ENCODE measurements around the gene TM9SF2. TPM values are rescaled to one million over a fixed set of nuclear protein-coding genes. Genes with fewer than 3 reads are reported as not detected.

TM9SF2 gene
- total RNA-seq, 1 donor from 2014 or later = 91.4 TPM

DNA sequence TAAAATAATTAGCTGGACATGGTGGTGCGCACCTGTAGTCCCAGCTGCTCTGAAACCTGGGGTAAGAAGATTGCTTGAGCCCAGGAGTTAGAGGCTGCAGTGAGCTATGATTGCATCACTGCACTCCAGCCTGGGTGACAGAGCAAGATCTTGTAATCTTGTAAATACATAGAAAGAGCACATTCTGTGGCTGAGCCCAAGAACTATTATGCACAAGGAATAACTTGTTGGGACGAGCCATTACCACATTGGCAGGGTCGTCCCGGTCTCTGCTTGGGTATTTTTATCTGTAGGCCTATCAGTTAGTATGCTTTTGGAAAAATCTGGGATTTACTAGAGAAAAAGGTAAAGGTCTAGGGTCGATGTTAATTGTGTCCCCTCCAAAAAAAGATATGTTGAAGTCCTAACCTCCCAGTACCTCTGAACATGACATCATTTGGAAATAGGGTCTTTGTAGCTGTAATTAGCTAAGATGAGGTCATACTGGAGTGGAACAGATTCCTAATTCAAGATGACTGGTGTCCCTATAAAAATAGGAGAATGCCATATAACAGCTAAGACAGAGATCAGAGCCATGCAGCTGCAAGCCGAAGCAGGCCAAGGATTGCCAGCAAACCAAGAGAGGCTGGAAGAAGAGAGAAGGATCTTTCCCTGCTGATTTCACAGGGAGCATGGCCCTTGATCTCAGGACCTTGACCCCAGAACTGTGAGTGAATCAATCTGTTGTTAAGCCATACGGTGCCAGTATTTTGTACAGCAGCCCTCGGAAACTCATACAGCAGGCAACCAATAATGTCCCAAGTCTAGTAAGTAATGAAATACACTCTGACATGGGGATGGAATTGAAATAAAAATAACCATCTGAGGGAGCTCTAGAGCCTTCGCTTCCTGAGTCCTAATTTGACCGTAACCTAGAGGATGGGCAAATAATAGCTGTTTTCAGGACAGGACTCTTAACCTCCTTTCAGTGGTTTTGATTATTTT lies 77.0 kb downstream of the TM9SF2 start:
- DNase-seq (ENCODE audit: low spot score) = no peak

DNA sequence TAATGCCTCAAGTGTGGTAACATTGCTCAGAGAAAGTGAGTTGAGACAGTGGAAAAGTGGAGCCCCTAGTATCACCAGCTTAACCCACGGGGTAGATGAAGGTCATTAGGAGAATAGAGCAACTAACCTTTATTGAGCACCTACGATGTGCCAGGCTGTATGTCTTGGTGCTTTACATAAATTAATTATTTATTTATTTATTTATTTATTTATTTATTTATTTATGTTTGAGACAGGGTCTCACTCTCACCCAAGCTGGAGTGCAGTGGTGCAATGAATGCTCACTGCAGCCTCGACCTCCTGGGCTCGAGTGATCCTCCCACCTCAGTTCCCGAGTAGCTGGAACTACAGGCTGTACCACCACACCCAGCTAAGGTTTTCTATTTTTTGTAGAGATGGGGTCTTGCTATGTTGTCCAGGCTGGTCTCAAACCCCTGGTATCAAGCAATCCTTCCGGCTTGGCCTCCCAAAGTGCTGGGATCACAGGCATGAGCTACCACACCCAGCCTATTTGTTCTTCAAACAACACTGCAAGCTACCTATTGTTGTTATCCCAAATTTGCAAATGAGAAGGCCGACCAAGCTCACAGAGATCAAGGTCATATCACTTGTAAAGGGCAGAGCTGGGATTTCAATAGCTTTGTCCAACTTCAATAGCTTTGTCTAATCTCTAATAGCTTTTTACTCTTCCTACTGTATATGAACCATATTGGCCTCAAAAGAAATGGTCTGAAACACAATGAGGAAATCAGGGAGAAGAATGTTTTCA lies 79.4 kb downstream of the TM9SF2 start:
- DNase-seq (ENCODE audit: low spot score) = no peak

DNA sequence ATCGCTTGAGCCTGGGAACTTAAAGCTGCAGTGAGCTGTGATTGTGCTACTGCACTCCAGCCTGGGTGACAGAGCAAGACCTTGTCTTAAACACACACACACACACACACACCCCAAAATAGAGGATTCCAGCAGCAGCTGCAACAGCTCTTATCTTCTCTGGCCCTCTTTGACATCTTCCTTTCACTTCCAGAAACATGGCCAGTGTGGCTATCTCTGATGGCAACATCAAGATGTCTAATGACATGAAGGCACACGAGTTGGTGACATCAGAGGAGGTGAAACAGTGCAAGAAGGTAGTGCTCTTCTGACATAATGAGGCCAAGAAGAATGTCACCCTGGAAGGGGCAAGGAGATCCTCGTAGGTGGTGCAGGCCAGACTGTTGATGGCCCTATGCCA lies 81.2 kb downstream of the TM9SF2 start:
- DNase-seq (ENCODE audit: low spot score) = no peak

DNA sequence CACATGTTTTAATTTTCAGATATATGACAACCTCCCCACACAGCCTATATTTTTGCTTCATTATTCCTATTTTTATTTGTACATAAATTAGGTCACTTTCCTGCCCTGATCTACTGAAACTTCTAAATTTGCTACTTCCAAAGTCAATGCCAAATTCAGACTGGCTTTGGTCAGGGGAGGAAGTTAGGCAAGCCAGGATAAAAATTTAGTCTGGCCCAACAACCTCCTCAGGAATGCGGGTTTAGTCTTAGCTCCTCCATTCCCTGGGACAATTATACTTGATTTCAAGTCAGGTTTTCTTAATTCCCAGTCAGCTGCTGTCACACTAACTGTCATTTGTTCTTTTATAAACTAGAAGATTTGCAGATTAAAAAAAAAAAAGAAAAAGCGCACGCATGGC lies 84.3 kb downstream of the TM9SF2 start:
- no peak for DNase-seq (ENCODE audit: low spot score)

DNA sequence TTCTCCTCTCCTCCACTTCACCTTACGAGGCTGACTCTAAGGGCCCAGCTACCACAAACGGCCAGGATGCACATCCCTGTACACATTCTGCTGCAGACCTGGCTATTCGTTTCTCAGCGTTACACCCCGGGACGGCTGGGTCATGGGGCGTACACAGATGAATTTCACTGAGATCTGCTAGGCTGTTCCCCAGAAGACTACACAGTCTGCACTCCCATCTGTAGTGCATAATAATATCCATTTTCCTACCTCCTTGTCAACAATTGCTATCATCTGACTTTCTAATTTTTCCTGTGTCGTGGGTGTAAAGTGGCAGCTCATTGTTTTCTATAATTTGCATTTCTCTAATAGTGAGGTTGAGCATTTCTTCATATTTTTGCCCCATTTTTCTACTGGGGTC lies 85.7 kb downstream of the TM9SF2 start:
- DNase-seq (ENCODE audit: low spot score) = no peak

DNA sequence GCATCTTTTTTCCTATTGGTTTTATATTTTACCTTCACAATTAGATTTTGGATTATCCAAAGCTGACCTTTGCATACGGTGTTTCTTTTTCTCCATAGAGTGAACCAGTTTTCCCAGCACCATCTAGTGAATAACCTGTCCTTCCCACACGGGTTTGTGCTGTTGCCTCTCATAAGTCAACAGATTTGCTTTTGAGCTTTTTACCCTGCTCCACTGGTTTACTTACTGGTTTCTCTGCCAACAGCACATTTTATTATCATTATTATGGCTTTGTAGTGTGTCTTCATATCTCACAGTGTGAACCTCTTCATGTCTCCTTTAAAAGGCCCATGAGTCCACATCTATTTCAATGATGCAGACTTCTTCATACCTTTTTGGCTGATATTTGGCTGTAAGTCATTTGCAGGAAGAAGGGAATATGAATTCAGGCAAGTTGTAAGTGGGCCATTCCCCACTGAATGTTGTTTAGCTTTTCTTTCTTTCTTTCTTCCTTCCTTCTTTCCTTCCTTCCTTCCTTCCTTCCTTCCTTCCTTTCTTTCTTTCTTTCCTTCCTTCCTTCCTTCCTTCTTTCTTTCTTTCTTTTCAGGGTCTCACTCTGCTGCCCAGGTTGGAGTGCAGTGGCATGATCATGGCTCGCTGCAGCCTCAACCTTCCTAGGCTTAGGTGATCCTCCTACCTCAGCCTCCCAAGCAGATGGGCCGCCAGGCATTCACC lies 86.8 kb downstream of the TM9SF2 start:
- DNase-seq (ENCODE audit: low spot score) = no peak

DNA sequence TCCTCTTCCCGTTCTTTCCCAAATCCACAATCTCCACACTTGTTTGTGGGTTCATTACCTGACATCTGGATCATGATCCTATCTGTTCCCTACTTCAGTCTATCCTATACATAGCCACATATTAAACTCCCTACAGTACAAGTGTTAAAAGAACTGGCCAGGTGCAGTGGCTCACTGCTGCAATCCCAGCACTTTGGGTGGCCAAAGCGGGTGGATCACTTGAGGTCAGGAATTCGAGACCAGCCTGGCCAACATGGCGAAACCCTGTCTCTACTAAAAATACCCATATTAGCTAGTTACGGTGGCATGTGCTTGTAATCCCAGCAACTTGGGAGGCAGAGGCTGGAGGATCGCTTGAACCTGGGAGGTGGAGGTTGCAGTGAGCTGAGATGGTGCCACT lies 88.3 kb downstream of the TM9SF2 start:
- no peak for DNase-seq (ENCODE audit: low spot score)

DNA sequence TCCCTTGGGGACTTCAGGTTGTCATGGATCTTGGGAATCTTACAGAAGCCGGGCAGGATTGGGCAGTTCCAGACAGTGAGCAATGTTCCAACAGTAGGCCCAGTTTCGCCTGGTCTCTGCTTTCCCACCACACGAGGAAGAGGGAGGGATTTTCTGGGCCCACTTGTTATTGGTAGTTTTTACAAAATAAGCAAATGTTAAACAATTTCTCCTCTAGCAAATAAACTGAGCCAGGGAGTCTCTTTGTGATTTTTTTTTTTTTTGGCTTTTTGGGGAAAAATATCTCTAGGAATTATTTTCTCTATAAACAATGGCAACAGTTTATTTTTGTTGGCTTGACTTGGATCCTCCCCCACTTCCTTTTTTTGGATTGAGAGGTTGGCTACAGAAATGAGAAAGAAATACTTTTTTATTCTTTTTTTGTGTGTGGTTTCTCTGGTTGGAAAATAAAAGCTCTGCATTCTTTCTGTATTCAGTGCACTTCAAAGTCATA lies 89.3 kb downstream of the TM9SF2 start:
- no peak for DNase-seq (ENCODE audit: low spot score)

DNA sequence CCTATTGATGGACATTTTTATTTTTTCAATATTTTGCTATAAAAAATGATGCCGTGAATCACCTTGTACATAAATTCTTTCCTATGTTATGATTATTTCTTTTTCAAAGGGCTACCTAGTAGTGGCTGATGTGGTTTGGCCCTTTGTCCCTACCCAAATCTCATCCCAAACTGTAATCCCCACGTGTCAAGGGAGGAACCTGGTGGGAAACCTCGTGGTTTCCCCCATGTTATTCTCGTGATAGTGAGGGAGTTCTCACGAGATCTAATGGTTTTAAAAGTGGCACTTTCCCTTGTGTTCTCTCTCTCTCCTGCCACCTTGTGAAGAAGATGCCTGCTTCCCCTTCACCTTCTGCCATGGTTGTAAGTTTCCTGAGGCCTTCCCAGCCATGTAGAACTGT lies 94.9 kb downstream of the TM9SF2 start:
- DNase-seq (ENCODE audit: low spot score) = no peak

DNA sequence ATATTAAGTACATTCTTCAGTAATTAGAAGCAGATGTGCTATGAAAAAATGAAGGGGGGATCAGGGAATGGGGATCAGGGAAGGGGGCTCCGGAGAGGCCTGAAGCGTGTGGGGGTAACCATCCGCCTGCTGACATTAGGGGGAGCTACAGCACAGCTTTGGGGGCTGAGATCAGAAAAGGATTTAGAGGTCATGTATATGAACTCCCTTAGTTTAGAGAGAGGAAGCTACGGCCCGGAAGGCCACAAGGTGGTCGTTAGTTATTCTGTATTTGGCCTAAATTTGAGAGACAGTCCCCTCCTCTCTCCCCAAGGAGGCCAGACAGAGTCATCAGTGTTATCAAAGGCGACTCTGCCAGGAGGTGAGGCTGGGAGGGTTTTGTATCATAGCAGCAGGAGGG lies 99.0 kb downstream of the TM9SF2 start:
- no peak for DNase-seq (ENCODE audit: low spot score)

DNA sequence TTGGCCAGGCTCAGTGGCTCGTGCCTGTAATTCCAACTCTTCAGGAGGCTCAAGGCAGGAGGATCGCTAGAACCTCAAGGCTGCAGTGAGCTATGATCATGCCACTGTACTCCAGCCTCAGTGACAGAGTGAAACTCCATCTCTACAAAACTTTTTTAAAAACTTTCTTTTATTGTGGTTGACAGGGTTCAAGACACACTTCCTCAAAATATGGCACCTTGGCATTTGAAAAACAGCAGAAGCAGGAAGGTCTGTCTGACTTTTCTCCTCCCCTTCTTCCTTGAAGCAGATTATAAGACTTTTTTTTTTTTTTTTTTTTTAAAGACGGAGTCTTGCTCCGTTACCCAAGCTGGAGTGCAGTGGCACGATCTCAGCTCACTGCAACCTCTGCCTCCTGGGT lies 100.3 kb downstream of the TM9SF2 start:
- DNase-seq (ENCODE audit: low spot score) = no peak

DNA sequence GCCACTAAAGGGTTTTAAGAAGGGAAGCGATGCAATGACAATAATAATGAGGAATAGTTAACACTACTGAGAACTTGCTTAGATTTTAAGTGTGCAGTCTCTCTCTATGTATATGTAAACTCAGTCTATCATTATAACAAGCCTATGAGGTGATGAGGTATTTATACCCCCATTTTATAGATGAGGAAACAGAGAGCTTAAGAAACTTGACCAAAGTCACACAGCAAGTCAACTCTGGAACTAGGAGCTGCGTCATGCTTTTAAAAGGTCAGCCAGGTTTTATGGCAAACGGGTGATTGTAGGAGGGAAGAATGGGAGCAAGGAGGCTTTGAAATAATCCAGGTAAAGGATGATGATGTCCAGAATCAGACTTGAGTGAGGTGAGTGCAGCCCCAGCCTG lies 103.4 kb downstream of the TM9SF2 start:
- DNase-seq (ENCODE audit: low spot score) = no peak

DNA sequence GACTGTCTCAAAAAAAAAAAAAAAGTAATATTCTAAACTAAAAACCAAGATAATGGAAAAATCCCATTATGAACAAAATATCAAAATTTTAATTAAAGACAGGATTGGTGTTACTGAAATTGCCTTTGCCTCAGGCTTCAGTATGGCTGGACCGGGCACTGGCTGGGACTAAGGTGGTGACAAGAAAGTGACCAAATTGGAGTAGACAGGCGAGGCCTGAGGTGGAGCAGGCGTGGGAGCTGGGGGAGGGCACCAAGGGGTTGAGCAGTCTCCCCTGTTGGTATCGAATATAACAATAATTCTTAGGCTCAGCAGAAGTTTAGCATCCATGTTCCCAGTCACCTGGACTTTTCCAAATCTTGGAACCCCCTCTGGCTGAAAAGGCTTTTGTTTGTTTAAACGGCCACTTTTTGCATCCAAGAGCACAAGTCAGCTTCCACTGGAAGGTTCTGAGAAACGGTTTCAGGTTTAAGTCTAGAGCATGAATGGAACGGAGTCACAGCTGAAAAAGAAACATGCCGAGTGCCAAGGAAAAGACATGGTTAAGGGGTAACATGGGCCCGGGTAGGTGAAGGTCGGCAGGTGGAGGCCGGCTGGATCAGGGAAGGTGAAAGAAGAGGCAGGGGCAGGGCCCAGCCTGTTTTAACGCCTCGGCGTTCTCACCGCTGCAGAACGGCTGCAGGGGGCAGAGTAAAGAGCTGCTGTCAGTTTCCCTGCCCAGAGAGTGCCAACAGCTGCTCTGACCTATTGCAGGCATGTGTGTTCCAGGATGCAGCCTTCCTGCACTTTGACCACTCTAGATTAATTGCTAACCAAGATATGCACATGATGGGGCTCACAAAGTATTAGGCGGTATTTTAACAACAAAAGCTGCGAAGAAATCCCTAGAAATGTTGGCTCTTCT lies 104.4 kb downstream of the TM9SF2 start:
- DNase-seq (ENCODE audit: low spot score) = no peak

DNA sequence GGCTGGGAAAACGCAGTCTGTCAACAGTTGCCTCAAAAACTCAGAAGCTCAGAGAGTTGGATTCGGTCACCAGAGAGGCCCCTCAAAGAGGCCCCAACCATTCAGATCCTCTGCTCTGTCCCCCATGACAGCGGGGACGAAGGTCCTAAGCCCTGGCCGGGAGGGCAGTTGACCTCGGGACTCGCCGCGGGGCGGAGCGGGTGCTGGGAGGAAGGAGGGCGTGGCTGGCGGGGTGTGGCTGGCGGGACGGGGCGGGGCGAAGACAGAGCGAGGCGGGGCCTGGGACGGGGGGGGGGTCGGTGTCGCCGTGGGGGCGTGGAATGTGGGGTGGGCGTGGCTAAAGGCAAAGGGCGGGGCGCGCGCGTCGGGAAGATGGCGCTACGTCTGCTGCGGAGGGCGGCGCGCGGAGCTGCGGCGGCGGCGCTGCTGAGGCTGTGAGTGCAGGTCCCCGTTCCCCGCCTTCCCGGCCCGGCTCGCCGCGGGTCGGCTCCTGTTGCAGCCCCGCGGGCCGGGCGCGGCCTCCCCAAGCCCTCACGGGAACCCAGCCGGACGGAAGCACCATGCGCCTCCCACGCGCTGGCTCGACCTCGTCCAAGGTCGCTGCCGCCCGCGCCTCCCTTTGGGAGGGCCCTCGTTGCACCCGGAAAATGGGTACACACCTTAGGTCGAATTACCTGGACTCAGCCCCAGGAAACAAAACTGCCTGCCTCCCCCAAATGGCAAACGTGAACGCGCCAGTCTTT lies 105.2 kb downstream of the TM9SF2 start, which contains the start of gene CLYBL:
TSS of gene CLYBL (plus strand) at position 367 of the 743 bp plus-strand sequence.
- peak; percentile 97 for DNase-seq (ENCODE audit: low spot score)

DNA sequence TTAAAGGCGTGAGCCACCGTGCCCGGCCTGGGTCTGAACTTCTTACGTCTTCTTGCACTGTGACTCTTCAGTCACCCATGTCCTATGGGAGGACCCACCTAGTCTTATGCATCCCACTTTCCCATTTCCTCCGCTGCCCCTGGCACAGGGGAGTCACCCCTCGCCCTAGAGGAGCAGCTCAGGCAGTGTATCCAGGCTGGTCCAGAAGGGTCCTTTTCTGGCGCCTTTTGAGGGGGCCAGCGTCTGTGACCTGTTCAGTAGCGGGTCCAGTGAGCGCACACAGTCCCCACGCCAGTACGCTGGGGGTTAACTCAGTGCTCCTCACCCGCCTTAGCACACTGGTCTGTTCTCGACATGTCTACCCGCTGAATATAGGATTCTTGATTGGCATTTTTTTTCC lies 107.1 kb downstream of the TM9SF2 start:
- no peak for DNase-seq (ENCODE audit: low spot score)

DNA sequence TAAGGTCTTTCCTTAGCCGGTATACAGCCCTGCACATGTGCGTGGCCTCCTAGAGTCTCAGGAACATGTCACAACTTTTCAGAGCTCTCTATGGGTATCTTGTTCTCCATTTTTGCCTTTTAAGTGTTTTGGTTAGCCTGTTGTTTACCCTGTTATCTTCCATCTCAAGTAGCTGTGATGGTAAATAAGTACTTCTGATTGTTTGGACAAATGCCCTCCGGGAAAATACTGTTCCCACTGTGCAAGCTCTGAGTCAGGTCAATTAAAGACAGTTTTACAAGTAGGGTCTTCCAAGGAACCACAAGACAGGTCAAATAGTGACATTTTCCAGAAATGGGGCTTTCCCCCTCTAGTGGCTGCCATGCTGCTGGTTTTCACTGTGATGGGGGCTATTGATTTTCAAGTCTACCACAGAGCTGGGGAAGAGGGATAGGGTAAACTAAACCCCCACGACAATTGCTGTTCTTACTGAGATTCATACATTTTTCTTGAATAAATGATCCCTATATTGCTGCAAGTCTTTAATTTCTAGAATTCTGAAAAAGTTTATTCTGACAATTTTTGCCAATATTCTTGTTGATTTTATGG lies 109.5 kb downstream of the TM9SF2 start:
- no peak for DNase-seq (ENCODE audit: low spot score)
